OCI-LY1 (cell line): Measurements from ENCODE around the gene OR51A7.

Experiments
- H2AFZ ChIP-seq: fragments of 200-600 bp; sonication (generic), shearing (Covaris generic); 2 replicates; pipeline ENCODE4 v1.6.0; 2014; ENCODE audit warnings: antibody characterized with exemption, mild to moderate bottlenecking, low read length
- H3F3A ChIP-seq: fragments of 200-600 bp; sonication (generic), shearing (Covaris generic); 2 replicates; pipeline ENCODE4 v1.6.0; 2014; ENCODE audit warnings: mild to moderate bottlenecking, antibody characterized with exemption, low read length, moderate library complexity; ENCODE audit not compliant: insufficient read depth
- H3K27ac ChIP-seq: fragments of 200-600 bp; sonication (generic); 2 replicates; pipeline ENCODE4 v1.5.1; 2014; ENCODE audit warnings: low read length, mixed run types, mild to moderate bottlenecking, low read depth; ENCODE audit not compliant: poor library complexity, severe bottlenecking
- H3K27me3 ChIP-seq: fragments of 200-600 bp; sonication (generic); 2 replicates; pipeline ENCODE4 v1.6.0; 2014; ENCODE audit warnings: antibody characterized with exemption, mild to moderate bottlenecking, low read length, moderate library complexity; ENCODE audit not compliant: insufficient read depth
- H3K36me3 ChIP-seq: fragments of 200-600 bp; sonication (generic); 2 replicates; pipeline ENCODE4 v1.6.1; 2014; ENCODE audit warnings: mild to moderate bottlenecking, antibody characterized with exemption, low read length, moderate library complexity, mixed read lengths; ENCODE audit not compliant: insufficient read depth
- H3K4me1 ChIP-seq: fragments of 200-600 bp; sonication (generic); 2 replicates; pipeline ENCODE4 v1.5.1; 2014; ENCODE audit warnings: mild to moderate bottlenecking, low read length, moderate library complexity; ENCODE audit not compliant: insufficient read depth, severe bottlenecking
- H3K4me2 ChIP-seq: fragments of 200-600 bp; sonication (generic), shearing (Covaris generic); 2 replicates; pipeline ENCODE4 v1.6.1; 2014; ENCODE audit warnings: low read length
- H3K4me3 ChIP-seq: fragments of 200-600 bp; sonication (generic); 2 replicates; pipeline ENCODE4 v1.5.1; 2014; ENCODE audit warnings: low read length, low read depth, mild to moderate bottlenecking, mixed read lengths; ENCODE audit not compliant: poor library complexity, severe bottlenecking
- H3K79me2 ChIP-seq: fragments of 200-600 bp; shearing (Covaris generic); 2 replicates; pipeline ENCODE4 v1.6.1; 2016; ENCODE audit warnings: mixed run types, low read length, mixed read lengths; ENCODE audit not compliant: insufficient read depth
- H3K9ac ChIP-seq: fragments of 200-600 bp; sonication (generic), shearing (Covaris generic); 2 replicates; pipeline ENCODE4 v1.6.1; 2014; ENCODE audit warnings: mild to moderate bottlenecking, low read length, mixed read lengths
- H3K9me2 ChIP-seq: fragments of 200-600 bp; sonication (generic), shearing (Covaris generic); 2 replicates; pipeline ENCODE4 v1.6.1; 2014; ENCODE audit warnings: low read depth, mild to moderate bottlenecking, low read length, mixed read lengths
- H3K9me3 ChIP-seq: fragments of 200-600 bp; shearing (Covaris generic); 2 replicates; pipeline ENCODE4 v1.6.1; 2014; ENCODE audit warnings: low read length, mixed read lengths
- H4K20me1 ChIP-seq: fragments of 200-600 bp; sonication (generic), shearing (Covaris generic); 2 replicates; pipeline ENCODE4 v1.6.0; 2016; ENCODE audit warnings: mild to moderate bottlenecking, low read length; ENCODE audit not compliant: insufficient read depth
- EZH2 ChIP-seq: fragments of 200-600 bp; sonication (generic), shearing (Covaris generic); IDR thresholded peaks from 2 replicates; pipeline ENCODE4 v1.8.0; 2017; ENCODE audit warnings: borderline replicate concordance, mixed run types, mild to moderate bottlenecking, antibody characterized with exemption, low read length, moderate library complexity, mixed read lengths
- TF ChIP-seq, protein P1 (sequence below): fragments of 200-600 bp; sonication (generic), shearing (Covaris generic); IDR thresholded peaks from 2 replicates; pipeline ENCODE4 v1.5.1; 2017; ENCODE audit warnings: mild to moderate bottlenecking, antibody characterized with exemption, low read length, moderate library complexity, mixed read lengths

The OR51A7 gene

DNA sequence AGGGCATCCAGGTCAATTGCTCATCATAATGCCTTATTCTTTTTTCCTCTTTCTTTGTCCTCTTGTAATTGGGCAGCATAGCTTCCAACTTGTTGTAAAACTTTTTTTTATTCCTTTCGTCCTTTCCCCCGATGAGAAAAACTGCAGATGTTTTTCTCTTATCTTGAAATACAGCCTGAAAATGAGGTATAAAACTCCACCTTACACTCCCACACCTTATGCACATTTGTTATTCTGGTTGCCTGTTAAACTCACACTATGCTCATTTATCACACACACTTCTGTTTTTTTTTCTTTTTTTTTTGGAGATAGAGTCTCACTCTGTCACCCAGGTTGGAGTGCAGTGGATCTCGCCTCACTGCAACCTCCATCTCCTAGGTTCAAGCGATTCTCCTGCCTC, 53.8 kb downstream of the OR51A7 start:
- Histone ChIP-seq H3K36me3 (no peaks in the 10 kb centered on the region), H3K9me2 (no peaks in the 10 kb centered on the region), H4K20me1 (no peaks in the 10 kb centered on the region), H3K9ac (no peak overlapping the region), H2AFZ (no peak overlapping the region), H3K9me3 (no peaks in the 10 kb centered on the region), H3K27ac (no peak overlapping the region), H3K4me1 (no peaks in the 10 kb centered on the region), H3K27me3 (no peaks in the 10 kb centered on the region), H3K4me3 (no peak overlapping the region), H3K79me2 (no peaks in the 10 kb centered on the region), H3F3A (no peaks in the 10 kb centered on the region), H3K4me2 (no peak overlapping the region)
- TF ChIP-seq EZH2: no peak
- TF ChIP-seq, protein P1, sequence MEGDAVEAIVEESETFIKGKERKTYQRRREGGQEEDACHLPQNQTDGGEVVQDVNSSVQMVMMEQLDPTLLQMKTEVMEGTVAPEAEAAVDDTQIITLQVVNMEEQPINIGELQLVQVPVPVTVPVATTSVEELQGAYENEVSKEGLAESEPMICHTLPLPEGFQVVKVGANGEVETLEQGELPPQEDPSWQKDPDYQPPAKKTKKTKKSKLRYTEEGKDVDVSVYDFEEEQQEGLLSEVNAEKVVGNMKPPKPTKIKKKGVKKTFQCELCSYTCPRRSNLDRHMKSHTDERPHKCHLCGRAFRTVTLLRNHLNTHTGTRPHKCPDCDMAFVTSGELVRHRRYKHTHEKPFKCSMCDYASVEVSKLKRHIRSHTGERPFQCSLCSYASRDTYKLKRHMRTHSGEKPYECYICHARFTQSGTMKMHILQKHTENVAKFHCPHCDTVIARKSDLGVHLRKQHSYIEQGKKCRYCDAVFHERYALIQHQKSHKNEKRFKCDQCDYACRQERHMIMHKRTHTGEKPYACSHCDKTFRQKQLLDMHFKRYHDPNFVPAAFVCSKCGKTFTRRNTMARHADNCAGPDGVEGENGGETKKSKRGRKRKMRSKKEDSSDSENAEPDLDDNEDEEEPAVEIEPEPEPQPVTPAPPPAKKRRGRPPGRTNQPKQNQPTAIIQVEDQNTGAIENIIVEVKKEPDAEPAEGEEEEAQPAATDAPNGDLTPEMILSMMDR: no peak
